HG03097 (cell line): ENCODE measurements around the gene CHCHD1.
"Not testable (repeated sequence)": the region's sequence is repeated elsewhere in the genome, so short reads cannot be mapped to it uniquely, and the experiment has no call there.

Experiments used
- ATAC-seq: cut with Tn5 transposase; IDR thresholded peaks from one replicate; pipeline ENCODE4 v1.9.1; 2021; ENCODE audit not compliant: unreplicated experiment, low FRiP score

Gene CHCHD1

DNA sequence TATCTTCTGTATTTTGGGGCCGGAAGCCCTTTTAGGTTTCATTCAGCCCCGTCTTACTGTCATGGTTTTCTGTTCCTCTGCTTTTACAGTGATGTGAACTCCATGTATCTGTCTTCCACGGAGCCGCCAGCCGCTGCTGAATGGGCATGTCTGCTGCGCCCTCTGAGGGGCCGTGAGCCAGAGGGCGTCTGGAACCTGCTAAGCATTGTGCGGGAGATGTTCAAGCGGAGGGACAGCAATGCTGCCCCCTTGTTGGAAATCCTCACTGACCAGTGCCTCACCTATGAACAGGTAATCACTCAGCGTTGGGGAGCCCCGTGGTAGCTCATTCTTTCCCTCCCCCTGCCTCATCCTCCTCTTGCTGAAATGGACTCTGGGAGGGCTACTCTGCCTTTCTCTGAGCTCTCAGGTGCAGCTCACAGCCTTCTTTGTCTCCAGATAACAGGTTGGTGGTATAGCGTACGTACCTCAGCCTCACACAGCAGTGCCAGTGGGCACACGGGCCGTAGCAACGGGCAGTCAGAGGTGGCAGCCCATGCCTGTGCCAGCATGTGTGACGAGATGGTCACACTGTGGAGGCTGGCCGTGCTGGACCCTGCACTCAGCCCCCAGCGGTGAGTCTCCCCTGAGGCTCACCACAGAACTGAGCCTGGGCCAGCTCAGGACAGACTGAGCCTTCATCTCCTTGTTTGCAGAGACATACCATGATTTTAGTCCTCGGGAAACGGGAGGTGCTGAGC, 9.2 kb downstream of the CHCHD1 start:
- no peak for ATAC-seq

DNA sequence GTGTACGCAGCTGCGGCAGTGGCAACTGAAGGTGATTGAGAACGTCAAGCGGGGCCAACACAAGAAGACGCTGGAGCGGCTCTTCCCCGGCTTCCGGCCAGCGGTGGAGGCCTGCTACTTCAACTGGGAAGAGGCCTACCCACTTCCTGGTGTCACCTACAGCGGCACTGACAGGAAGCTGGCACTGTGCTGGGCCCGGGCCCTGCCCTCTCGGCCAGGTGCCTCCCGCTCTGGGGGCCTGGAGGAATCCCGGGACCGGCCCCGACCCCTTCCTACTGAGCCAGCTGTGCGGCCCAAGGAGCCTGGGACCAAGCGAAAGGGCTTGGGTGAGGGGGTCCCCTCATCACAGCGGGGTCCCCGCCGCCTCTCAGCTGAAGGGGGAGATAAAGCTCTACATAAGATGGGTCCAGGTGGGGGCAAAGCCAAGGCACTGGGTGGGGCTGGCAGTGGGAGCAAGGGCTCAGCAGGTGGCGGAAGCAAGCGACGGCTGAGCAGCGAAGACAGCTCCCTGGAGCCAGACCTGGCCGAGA, 10.1 kb downstream of the CHCHD1 start:
- no peak for ATAC-seq

DNA sequence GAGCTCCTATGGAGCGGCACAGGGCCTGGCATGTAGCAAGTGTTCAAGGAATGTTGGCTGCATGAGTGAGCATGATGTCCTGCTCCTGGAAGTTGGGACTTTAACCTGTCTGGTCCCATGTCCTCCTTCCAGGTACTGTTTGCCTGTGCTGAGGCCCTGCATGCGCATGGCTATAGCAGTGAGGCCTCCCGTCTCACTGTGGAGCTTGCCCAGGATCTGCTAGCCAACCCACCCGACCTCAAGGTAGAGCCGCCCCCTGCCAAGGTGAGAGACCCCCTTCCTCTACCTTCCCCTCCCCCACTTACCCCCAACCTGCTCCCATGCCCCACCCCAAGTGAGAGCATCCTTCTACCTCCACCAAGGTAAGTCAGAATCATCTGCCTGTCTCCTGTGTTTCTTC, 11.6 kb downstream of the CHCHD1 start:
- no peak for ATAC-seq

- ATAC-seq = not testable (repeated sequence)
Observed at GRCh38 chr10:73795491-73795890, 13.6 kb downstream of the CHCHD1 start.

DNA sequence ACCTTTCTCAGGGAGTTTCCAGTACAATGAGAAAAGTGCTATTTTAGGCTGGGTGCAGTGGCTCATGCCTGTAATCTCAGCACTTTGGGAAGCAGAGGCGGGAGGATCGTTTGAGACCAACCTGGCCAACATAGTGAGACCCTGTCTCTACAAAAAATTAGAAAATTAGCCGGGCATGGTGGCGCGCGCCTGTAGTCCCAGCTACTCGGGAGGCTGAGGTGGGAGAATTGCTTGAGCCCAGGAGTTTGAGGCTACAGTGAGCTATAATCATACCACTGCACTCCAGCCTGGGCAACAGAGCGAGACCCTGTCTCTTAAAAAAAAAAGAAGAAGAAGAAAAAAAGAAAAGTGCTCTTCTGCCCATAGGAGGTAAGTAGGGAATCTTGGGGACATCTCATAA, 14.2 kb downstream of the CHCHD1 start:
- ATAC-seq = not testable (repeated sequence)

- no peak for ATAC-seq
Observed at GRCh38 chr10:73796766-73797165, 14.9 kb downstream of the CHCHD1 start.

GRCh38 chr10:73797324-73798025, 15.6 kb downstream of the CHCHD1 start:
- ATAC-seq = no peak

DNA sequence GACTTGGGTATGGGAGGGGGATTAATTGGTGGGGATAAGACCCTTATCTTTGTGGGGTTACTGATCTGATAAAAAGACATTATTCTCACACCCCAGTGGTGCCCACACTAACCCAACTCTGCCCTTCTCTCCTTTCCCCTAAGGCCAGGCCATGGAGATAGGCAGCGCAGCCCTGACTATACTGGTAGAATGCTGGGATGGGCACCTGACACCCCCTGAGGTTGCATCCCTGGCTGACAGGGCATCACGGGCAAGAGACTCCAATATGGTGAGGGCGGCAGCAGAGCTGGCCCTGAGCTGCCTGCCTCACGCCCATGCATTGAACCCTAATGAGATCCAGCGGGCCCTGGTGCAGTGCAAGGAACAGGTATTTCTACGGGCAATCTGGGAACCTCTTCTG, 16.2 kb downstream of the CHCHD1 start:
- no peak for ATAC-seq

DNA sequence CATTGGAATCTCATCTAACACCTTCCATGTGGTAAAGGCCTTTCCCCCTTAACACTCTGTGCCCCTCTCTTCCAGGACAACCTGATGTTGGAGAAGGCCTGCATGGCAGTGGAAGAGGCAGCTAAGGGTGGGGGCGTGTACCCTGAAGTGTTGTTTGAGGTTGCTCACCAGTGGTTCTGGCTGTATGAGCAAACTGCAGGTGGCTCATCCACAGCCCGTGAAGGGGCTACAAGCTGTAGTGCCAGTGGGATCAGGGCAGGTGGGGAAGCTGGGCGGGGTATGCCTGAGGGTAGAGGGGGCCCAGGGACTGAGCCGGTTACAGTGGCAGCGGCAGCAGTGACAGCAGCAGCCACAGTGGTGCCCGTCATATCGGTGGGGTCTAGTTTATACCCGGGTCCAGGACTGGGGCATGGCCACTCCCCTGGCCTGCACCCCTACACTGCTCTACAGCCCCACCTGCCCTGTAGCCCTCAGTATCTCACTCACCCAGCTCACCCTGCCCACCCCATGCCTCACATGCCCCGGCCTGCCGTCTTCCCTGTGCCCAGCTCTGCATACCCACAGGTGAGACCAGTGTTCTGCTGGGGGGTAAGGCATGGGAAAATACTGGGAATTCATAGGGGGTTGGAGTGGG, 17.2 kb downstream of the CHCHD1 start:
- no peak for ATAC-seq

DNA sequence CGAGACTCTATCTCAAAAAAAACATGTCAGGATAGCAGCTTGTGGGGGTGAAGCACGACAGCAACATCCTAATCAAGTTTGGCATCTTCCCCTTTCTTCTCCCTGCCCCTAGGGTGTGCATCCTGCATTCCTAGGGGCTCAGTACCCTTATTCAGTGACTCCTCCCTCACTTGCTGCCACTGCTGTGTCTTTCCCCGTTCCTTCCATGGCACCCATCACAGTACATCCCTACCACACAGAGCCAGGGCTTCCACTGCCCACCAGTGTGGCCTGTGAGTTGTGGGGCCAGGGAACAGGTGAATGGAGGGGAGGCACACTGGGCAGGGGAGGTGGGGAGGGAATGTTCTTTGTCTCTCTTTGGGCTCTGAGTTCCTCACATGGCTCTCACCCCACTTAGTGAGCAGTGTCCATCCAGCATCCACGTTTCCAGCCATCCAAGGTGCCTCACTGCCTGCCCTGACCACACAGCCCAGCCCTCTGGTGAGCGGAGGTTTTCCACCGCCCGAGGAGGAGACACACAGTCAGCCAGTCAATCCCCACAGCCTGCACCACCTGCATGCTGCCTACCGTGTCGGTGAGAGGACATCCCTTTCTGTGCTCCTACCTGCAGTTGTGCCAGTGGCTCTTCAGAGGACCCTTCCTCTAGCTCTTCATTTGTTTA, 18.2 kb downstream of the CHCHD1 start:
- no peak for ATAC-seq

- ATAC-seq = no peak
Observed at GRCh38 chr10:73800560-73801252, 18.9 kb downstream of the CHCHD1 start.

DNA sequence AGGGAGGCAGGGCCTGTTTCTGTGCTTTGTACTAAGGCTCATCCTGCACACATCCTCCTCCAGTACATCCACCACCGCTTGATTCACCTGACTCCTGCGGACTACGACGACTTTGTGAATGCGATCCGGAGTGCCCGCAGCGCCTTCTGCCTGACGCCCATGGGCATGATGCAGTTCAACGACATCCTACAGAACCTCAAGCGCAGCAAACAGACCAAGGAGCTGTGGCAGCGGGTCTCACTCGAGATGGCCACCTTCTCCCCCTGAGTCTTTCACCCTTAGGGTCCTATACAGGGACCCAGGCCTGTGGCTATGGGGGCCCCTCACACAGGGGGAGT, 19.4 kb downstream of the CHCHD1 start:
- no peak for ATAC-seq

DNA sequence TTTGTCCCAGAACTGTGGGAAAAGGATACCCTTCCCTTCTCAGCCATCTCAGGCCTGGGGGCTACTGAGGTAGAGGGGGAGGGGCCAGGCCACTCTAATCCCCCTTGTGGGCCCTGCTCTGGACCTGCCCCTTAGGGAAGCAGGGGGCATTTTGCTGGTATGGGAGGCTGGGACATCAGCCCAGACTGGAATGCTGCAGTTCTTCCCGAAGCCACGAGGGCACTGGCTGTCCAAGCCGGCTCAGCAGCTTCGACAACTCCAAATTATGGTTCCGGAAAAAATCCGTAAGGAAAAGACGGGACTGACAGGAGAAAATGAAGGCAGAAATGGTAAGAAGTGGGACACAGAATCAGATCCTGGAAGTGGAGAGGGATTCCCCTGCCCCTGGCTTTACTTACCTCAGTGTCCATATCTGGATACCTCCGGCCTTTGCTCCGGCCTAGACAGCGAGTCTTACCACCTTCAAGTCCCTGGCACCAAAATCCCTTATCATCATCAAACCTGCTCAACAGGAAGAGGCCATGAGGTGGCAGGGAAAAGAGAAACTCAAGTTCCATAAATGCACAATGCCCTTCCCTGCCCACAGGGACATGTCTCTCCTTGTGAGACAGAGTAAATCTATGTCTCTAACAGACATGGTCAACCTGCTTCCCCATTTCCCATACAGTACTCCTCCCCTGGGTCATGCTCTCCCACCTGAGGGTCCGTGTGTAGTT, 20.6 kb downstream of the CHCHD1 start:
- ATAC-seq = no peak

GRCh38 chr10:73803680-73804286, 21.9 kb downstream of the CHCHD1 start:
- ATAC-seq = no peak

DNA sequence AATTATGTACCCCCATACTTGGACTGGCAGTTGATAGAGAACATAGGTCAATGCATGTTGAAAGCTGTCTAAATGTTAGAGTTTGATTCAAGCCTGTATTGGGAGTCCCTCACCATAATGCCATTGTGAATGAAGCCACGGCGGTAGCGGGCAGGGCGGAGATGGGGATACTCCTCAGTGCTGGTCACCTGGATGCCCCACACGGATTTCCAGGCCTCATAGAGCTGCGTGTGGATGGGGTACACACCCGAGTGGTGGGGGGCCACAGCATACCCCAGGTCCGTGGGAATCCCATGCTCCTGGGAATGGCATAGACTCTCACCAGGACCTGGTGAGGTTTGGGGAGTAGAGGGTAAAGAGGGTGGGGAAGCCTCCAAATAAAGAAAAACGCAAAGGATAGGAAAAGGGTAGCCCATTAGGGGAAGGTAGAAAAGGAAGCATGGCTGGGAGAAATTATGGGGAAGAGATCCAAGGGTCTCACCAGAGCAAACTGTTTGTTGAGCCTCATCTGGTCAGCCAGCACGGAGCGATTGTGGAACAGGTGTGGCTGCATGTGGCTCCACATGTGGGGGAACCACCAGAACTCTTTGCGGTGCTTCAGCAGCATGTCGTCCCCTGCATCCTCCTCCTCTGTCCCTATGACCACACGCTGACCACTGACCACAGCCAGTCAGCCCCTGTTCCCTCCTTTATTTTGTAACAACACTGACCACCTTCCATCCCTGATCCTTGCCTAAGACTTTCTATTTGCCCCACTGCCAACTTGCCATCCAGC, 24.5 kb downstream of the CHCHD1 start:
- ATAC-seq = no peak

GRCh38 chr10:73807471-73807870, 25.6 kb downstream of the CHCHD1 start:
- ATAC-seq = no peak

- no peak for ATAC-seq
Observed at GRCh38 chr10:73808021-73808815, 26.4 kb downstream of the CHCHD1 start.
